ENCODE measurements around the gene DHRS3. TPM values are rescaled to one million over a fixed set of nuclear protein-coding genes. Genes with fewer than 3 reads are reported as not detected.

The DHRS3 gene
- total RNA-seq, 4 donors from 2014 or later: 115 to 211 (median 186) TPM

GRCh38 chr1:12600880-12601633 is 17.0 kb downstream of the DHRS3 start:
- ATAC-seq: no peak
- Histone ChIP-seq H3K4me1 (peaks cover 5 to 97% (median 80%) of the 10 kb centered on the region in 3 donors), H3K9me3 (no peaks in the 10 kb centered on the region), H3K36me3 (peaks cover 0 to 9% of the 10 kb centered on the region in 2 donors), H3K4me3 (no peak overlapping the region), H3K27ac (peak overlapping the region; percentile 64 to 95 (median 91)), H3K27me3 (no peaks in the 10 kb centered on the region)
- peak in 3 of 4 experiments; percentile 39 to 55 (median 42) for TF ChIP-seq CTCF (IDR thresholded peaks at IDR 0.05)
- no peak for TF ChIP-seq POLR2AphosphoS5 (IDR thresholded peaks at IDR 0.05)
- WGBS, 2 donors (ENCODE audit: low coverage in 1 of 2): no CpG with 5 or more reads among the region's 9 CpGs

- ATAC-seq: peak; percentile 10
- no peaks in the 10 kb centered on the region for H3K27me3 ChIP-seq
- TF ChIP-seq POLR2AphosphoS5 (IDR thresholded peaks at IDR 0.05) (peak; percentile 70), CTCF (IDR thresholded peaks at IDR 0.05) (no peak), EP300 (IDR thresholded peaks at IDR 0.05) (no peak)
- no peak overlapping the region for H3K4me3 ChIP-seq
- H3K36me3 ChIP-seq: peaks cover 0 to 9% of the 10 kb centered on the region in 2 donors
- no peaks in the 10 kb centered on the region for H3K9me3 ChIP-seq
- H3K4me1 ChIP-seq: peaks cover 5 to 99% (median 85%) of the 10 kb centered on the region in 3 donors
- H3K27ac ChIP-seq: peak overlapping the region; percentile 64 to 95 (median 91)
- WGBS, 2 donors (ENCODE audit: low coverage in 1 of 2): 17 to 91% methylated on average over 1 to 7 of the region's 7 CpGs
Measured at GRCh38 chr1:12600335-12600734, 17.7 kb downstream of the DHRS3 start.

- Histone ChIP-seq H3K9me3 (no peaks in the 10 kb centered on the region), H3K4me1 (peaks cover 5 to 100% (median 91%) of the 10 kb centered on the region in 3 donors), H3K27me3 (no peaks in the 10 kb centered on the region), H3K36me3 (peaks cover 0 to 9% of the 10 kb centered on the region in 2 donors), H3K27ac (peak overlapping the region; percentile 64 to 95 (median 91)), H3K4me3 (no peak overlapping the region)
- TF ChIP-seq POLR2A (IDR thresholded peaks at IDR 0.05): no peak
- no peak for TF ChIP-seq POLR2AphosphoS5 (IDR thresholded peaks at IDR 0.05)
- no peak for TF ChIP-seq CTCF (IDR thresholded peaks at IDR 0.05)
- ATAC-seq: no peak
- 90 to 100% methylated on average over 1 to 5 of the region's 5 CpGs for WGBS, 2 donors (ENCODE audit: low coverage in 1 of 2)
Measured at GRCh38 chr1:12599657-12600056, 18.4 kb downstream of the DHRS3 start.

- Histone ChIP-seq H3K27ac (peak overlapping the region; percentile 12 to 95 (median 91)), H3K4me3 (no peak overlapping the region), H3K4me1 (peaks cover 5 to 100% (median 91%) of the 10 kb centered on the region in 3 donors), H3K27me3 (no peaks in the 10 kb centered on the region), H3K9me3 (no peaks in the 10 kb centered on the region), H3K36me3 (peaks cover 0 to 9% of the 10 kb centered on the region in 2 donors)
- ATAC-seq: no peak
- TF ChIP-seq CTCF (IDR thresholded peaks at IDR 0.05) (no peak), EP300 (IDR thresholded peaks at IDR 0.05) (no peak), POLR2AphosphoS5 (IDR thresholded peaks at IDR 0.05) (no peak), POLR2A (IDR thresholded peaks at IDR 0.05) (no peak)
- 52% methylated on average over 3 of the region's 6 CpGs; no CpG with 5 or more reads in 1 of the 2 donors for whole genome bisulfite sequencing, 2 donors (ENCODE audit: low coverage in 1 of 2)
Measured at GRCh38 chr1:12598974-12599373, 19.0 kb downstream of the DHRS3 start.

GRCh38 chr1:12597792-12598191 is 20.2 kb downstream of the DHRS3 start:
- Histone ChIP-seq H3K36me3 (peaks cover 0 to under 1% of the 10 kb centered on the region in 2 donors), H3K27ac (peak overlapping the region; percentile 90 to 95 (median 92)), H3K27me3 (no peaks in the 10 kb centered on the region), H3K4me1 (peaks cover 8 to 100% (median 91%) of the 10 kb centered on the region in 3 donors), H3K4me3 (no peak overlapping the region), H3K9me3 (no peaks in the 10 kb centered on the region)
- no peak for ATAC-seq
- WGBS, 2 donors (ENCODE audit: low coverage in 1 of 2): 36 to 43% methylated on average over 1 to 9 of the region's 10 CpGs
- no peak for TF ChIP-seq CTCF (IDR thresholded peaks at IDR 0.05)
- TF ChIP-seq POLR2AphosphoS5 (IDR thresholded peaks at IDR 0.05): peak; percentile 37
- no peak for TF ChIP-seq EP300 (IDR thresholded peaks at IDR 0.05)
- TF ChIP-seq POLR2A (IDR thresholded peaks at IDR 0.05): no peak

All from gastroesophageal sphincter (tissue), 4 donors.